Mesendoderm (in vitro differentiated cells): ENCODE measurements around the gene ONECUT1.

ENCODE experiments used
- DNase-seq: peaks from one replicate; pipeline ENCODE4 v3.0.0; 2013
- H2AK5ac ChIP-seq: 2 replicates; pipeline ENCODE4 v1.6.1; 2013; ENCODE audit warnings: low read length, inconsistent platforms
- H2BK120ac ChIP-seq: 2 replicates; pipeline ENCODE4 v1.6.1; 2013; ENCODE audit warnings: low read depth, mild to moderate bottlenecking, low read length, moderate library complexity, mixed read lengths
- H2BK15ac ChIP-seq: replicated peaks from 2 replicates; pipeline ENCODE4 v1.6.1; 2013; ENCODE audit warnings: low read depth, mild to moderate bottlenecking, moderate library complexity
- H2BK5ac ChIP-seq: 2 replicates; pipeline ENCODE4 v1.6.1; 2013; ENCODE audit warnings: low read length, inconsistent platforms
- H3K18ac ChIP-seq: 2 replicates; pipeline ENCODE4 v1.6.1; 2013; ENCODE audit warnings: mild to moderate bottlenecking, low read length, mixed read lengths
- H3K23ac ChIP-seq: one replicate; pipeline ENCODE4 v1.6.1; 2013; ENCODE audit warnings: low read length
- H3K27ac ChIP-seq: 2 replicates; pipeline ENCODE4 v1.5.1; 2013; ENCODE audit warnings: low read depth, mild to moderate bottlenecking, inconsistent platforms, low read length, moderate library complexity
- H3K27me3 ChIP-seq: 2 replicates; pipeline ENCODE4 v1.6.1; 2013; ENCODE audit warnings: low read length, control low read depth, mild to moderate bottlenecking, inconsistent platforms; ENCODE audit not compliant: insufficient read depth, poor library complexity
- H3K36me3 ChIP-seq: 2 replicates; pipeline ENCODE4 v1.6.1; 2013; ENCODE audit warnings: low read length, inconsistent platforms; ENCODE audit not compliant: control insufficient read depth, insufficient read depth
- H3K4ac ChIP-seq: one replicate; pipeline ENCODE4 v1.6.1; 2013; ENCODE audit warnings: low read depth, mild to moderate bottlenecking, low read length, moderate library complexity
- H3K4me1 ChIP-seq: 2 replicates; pipeline ENCODE4 v1.6.1; 2013; ENCODE audit warnings: low read depth, low read length, inconsistent platforms; ENCODE audit not compliant: control insufficient read depth
- H3K4me2 ChIP-seq: 2 replicates; pipeline ENCODE4 v1.6.1; 2013; ENCODE audit warnings: low read length
- H3K4me3 ChIP-seq: 2 replicates; pipeline ENCODE4 v1.5.1; 2013; ENCODE audit warnings: mild to moderate bottlenecking, low read length
- H3K56ac ChIP-seq: one replicate; pipeline ENCODE4 v1.6.1; 2013; ENCODE audit warnings: low read length
- H3K79me1 ChIP-seq: 2 replicates; pipeline ENCODE4 v1.6.1; 2013; ENCODE audit warnings: low read length, inconsistent platforms
- H3K79me2 ChIP-seq: 2 replicates; pipeline ENCODE4 v1.6.1; 2013; ENCODE audit warnings: mild to moderate bottlenecking, low read length; ENCODE audit not compliant: control insufficient read depth, insufficient read depth
- H3K9ac ChIP-seq: 2 replicates; pipeline ENCODE4 v1.6.1; 2013; ENCODE audit warnings: low read length, inconsistent platforms
- H4K5ac ChIP-seq: one replicate; pipeline ENCODE4 v1.6.1; 2013; ENCODE audit warnings: low read length
- H4K8ac ChIP-seq: one replicate; pipeline ENCODE4 v1.6.1; 2013; ENCODE audit warnings: low read depth, mild to moderate bottlenecking, control low read depth, low read length, moderate library complexity
- WGBS: extraction: QIAGEN DNeasy Blood & Tissue Kit; methylation state at CpG from one replicate; pipeline ENCODE4 v1.1.7; 2013; ENCODE audit warnings: low lambda C conversion rate, missing lambda C conversion rate; ENCODE audit not compliant: insufficient coverage; ENCODE audit errors: extremely low coverage; 5-methylcytosine and 5-hydroxymethylcytosine counted together

Gene ONECUT1

DNA sequence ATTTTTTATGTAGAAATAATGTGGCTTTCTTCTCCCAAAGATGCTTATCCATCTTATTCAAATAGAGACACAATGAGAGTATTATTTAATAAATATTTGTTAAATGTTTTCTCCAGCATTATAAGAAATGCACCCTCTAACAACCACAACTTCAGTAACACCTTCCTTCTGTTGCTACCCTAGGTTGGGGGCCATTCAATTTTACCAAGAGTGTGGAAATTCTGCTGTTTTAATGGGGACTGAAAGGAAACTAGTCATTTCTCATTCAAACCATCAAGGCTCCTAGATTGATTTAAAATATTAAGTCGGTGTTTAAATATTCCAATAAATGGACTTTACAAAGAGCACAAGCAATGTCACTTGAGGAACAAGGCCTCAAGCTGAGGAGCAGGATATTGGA is 7.6 kb downstream of the ONECUT1 start:
- no peak overlapping the region for H3K4me2 ChIP-seq
- no peak overlapping the region for H2BK5ac ChIP-seq
- H3K23ac ChIP-seq = no peak overlapping the region
- no peaks in the 10 kb centered on the region for H3K79me2 ChIP-seq
- H3K4me3 ChIP-seq = no peak overlapping the region
- no peak overlapping the region for H3K9ac ChIP-seq
- H2AK5ac ChIP-seq = no peak overlapping the region
- peaks cover 6% of the 10 kb centered on the region for H3K4me1 ChIP-seq
- no peaks in the 10 kb centered on the region for H3K36me3 ChIP-seq
- H3K79me1 ChIP-seq = no peaks in the 10 kb centered on the region
- no peak overlapping the region for H4K5ac ChIP-seq
- no peak overlapping the region for H4K8ac ChIP-seq
- no CpG with 5 or more reads among the region's 1 CpG for WGBS
- no peak overlapping the region for H3K18ac ChIP-seq
- peaks cover 32% of the 10 kb centered on the region for H3K27me3 ChIP-seq
- H3K56ac ChIP-seq = no peak overlapping the region
- H3K4ac ChIP-seq = no peak overlapping the region
- DNase-seq = no peak
- no peak overlapping the region for H2BK120ac ChIP-seq
- H2BK15ac ChIP-seq = no peak overlapping the region
- H3K27ac ChIP-seq = no peak overlapping the region

DNA sequence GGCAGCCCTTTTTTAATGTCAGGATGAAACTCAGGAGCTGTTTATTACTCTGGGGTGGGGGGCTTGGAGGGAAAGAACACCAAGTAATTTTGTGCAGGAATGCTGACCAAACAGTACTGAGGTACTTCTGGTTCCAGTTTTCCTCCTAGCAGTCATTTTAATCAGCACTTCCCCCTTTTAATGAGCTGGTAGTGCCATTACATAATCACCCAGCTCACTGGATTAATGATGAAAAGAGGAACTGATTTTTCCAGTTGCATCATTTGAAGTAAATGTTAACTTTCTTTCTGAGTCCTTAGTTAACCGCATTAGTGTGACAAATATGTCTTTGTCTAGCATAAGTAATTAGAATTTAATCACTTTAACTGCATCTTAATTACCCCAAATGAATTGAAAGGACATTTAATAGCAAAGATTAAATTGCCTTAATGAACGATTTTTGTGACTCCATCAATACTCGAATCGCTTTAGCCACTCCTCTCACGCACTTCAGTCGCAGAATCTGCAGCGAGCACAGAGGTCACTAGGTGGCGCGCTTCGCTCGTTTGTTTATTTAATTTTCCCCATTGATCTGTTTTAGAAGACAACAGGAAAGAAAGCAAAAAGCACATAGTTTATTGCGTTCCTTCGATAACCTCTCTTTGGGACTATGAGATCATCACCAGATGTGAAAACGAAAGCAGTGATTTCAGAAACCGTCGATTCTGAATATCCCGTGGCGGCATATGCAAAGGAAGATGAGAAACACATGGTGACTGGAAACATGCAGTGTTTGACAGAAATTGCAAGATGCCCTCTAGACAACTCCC is 9.8 kb downstream of the ONECUT1 start:
- no peak overlapping the region for H3K23ac ChIP-seq
- H3K9ac ChIP-seq = no peak overlapping the region
- no peak overlapping the region for H2BK15ac ChIP-seq
- no peak overlapping the region for H2BK5ac ChIP-seq
- no peak overlapping the region for H3K4me3 ChIP-seq
- H3K4me1 ChIP-seq = peaks cover 2% of the 10 kb centered on the region
- no CpG with 5 or more reads among the region's 18 CpGs for WGBS
- H4K5ac ChIP-seq = no peak overlapping the region
- peaks cover 15% of the 10 kb centered on the region for H3K27me3 ChIP-seq
- H2BK120ac ChIP-seq = no peak overlapping the region
- no peak overlapping the region for H4K8ac ChIP-seq
- no peak overlapping the region for H3K56ac ChIP-seq
- no peaks in the 10 kb centered on the region for H3K79me2 ChIP-seq
- H3K18ac ChIP-seq = peak overlapping the region; percentile 45
- peak; percentile 53 for DNase-seq
- no peak overlapping the region for H3K4ac ChIP-seq
- H3K27ac ChIP-seq = no peak overlapping the region
- H3K4me2 ChIP-seq = no peak overlapping the region
- H3K36me3 ChIP-seq = no peaks in the 10 kb centered on the region
- no peak overlapping the region for H2AK5ac ChIP-seq
- H3K79me1 ChIP-seq = no peaks in the 10 kb centered on the region

DNA sequence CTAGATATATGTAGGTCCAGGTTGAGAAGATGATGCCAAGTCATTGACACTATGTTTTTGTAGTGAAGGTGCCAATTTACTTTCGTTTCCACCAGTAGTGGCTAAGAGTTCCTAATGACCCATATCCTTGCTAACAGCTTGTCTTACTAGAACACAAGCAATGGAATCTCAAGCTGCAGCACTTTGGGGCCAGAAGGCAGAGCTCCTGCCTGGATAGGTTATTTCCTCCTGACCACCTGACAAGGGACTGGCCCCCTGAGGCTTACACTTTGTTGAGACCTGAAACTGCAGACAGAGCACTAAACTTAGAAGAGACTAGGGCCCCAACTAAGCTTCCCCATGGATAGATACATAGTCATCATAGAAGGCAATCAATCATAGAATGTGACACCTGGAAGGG is 11.7 kb downstream of the ONECUT1 start:
- H3K4me1 ChIP-seq = no peaks in the 10 kb centered on the region
- H3K56ac ChIP-seq = no peak overlapping the region
- H3K18ac ChIP-seq = no peak overlapping the region
- H3K36me3 ChIP-seq = no peaks in the 10 kb centered on the region
- H2AK5ac ChIP-seq = no peak overlapping the region
- no peak overlapping the region for H3K4ac ChIP-seq
- peaks cover 2% of the 10 kb centered on the region for H3K27me3 ChIP-seq
- H3K23ac ChIP-seq = no peak overlapping the region
- peak; percentile 64 for DNase-seq
- no peak overlapping the region for H3K4me3 ChIP-seq
- H2BK15ac ChIP-seq = no peak overlapping the region
- no peak overlapping the region for H3K4me2 ChIP-seq
- H3K27ac ChIP-seq = no peak overlapping the region
- no peak overlapping the region for H3K9ac ChIP-seq
- H2BK5ac ChIP-seq = no peak overlapping the region
- no peak overlapping the region for H4K8ac ChIP-seq
- no peak overlapping the region for H4K5ac ChIP-seq
- no peaks in the 10 kb centered on the region for H3K79me2 ChIP-seq
- no CpG with 5 or more reads among the region's 1 CpG for WGBS
- H2BK120ac ChIP-seq = no peak overlapping the region
- H3K79me1 ChIP-seq = no peaks in the 10 kb centered on the region

DNA sequence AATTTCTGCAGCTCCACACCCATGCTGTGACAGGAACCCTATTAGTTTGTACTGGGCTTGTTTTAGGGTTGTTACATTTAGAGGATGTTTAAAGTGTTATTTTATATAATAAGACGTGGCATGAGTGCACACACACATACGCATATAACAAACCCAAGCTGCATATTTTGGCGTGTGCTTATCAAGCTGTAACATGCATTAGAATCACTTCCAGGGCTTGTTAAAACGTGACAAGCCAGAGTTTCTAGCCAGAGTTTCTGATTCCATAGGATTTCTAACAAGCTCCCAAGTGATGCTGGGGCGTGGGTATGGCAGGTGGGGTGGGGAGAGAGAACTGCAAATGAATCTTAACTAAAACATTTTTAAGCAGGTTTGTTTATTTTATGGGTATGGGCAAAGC is 17.4 kb downstream of the ONECUT1 start:
- Histone ChIP-seq H3K4ac (no peak overlapping the region), H3K9ac (no peak overlapping the region), H3K23ac (no peak overlapping the region), H3K27me3 (no peaks in the 10 kb centered on the region), H4K8ac (no peak overlapping the region), H3K27ac (no peak overlapping the region), H3K4me1 (no peaks in the 10 kb centered on the region), H2BK15ac (no peak overlapping the region), H4K5ac (no peak overlapping the region), H3K79me2 (no peaks in the 10 kb centered on the region), H3K56ac (no peak overlapping the region), H3K36me3 (no peaks in the 10 kb centered on the region), H2BK120ac (no peak overlapping the region), H3K18ac (no peak overlapping the region), H3K79me1 (no peaks in the 10 kb centered on the region), H2BK5ac (no peak overlapping the region), H3K4me3 (no peak overlapping the region), H2AK5ac (no peak overlapping the region), H3K4me2 (no peak overlapping the region)
- WGBS = no CpG with 5 or more reads among the region's 5 CpGs
- DNase-seq = no peak

DNA sequence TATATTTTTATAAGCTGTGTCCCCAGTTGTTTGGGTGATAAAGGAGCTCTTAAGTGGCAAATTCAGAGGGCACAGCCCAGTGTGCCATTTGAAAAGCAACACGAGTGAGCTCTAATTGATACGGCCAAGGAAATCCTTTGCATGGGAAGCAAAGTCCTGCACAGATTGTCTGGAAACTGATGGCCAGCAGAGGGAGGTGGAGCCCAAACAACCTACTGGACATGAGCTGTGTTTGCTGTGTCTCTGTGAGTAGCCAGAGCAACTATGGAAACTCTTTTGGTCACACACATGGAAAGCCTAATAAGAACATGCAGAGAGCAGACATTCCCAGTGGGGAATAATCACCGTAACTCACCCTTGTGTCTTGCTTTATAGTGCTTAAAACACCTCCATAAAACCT is 24.4 kb downstream of the ONECUT1 start:
- no peaks in the 10 kb centered on the region for H3K27me3 ChIP-seq

DNA sequence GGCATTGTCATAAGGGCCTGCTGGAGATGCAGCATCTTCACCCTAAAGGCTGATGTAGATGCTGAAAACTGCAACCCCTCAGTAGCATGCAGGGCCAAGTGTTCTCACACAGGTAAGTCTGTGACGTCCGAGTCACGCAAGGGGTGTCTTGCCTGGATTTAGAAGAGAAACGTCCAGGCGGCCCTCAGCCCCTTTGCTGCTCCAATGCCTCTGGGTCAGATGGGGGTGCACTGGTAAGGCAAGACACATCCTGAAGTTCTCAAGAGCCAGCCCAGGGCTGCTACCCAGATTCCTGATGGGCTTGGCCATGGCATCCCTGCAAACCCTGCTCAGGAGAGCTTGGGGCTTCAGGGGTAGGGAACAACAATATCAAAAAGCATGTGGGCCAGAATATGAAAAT is 25.4 kb downstream of the ONECUT1 start:
- Histone ChIP-seq H3K36me3 (no peaks in the 10 kb centered on the region), H4K8ac (no peak overlapping the region), H3K79me1 (no peaks in the 10 kb centered on the region), H2BK5ac (no peak overlapping the region), H3K23ac (peak overlapping the region; percentile 45), H3K4me2 (no peak overlapping the region), H4K5ac (no peak overlapping the region), H2AK5ac (no peak overlapping the region), H3K4me3 (no peak overlapping the region), H3K27me3 (no peaks in the 10 kb centered on the region), H3K79me2 (no peaks in the 10 kb centered on the region), H3K4me1 (no peaks in the 10 kb centered on the region), H3K27ac (no peak overlapping the region), H2BK15ac (no peak overlapping the region), H3K18ac (no peak overlapping the region), H3K9ac (no peak overlapping the region), H3K4ac (no peak overlapping the region), H2BK120ac (no peak overlapping the region), H3K56ac (no peak overlapping the region)
- no peak for DNase-seq
- no CpG with 5 or more reads among the region's 5 CpGs for WGBS

More for the DNA sequence above, 24.4 kb downstream of the ONECUT1 start:
- no peak overlapping the region for H3K4ac ChIP-seq
- no peak overlapping the region for H2BK120ac ChIP-seq
- H3K4me1 ChIP-seq = no peaks in the 10 kb centered on the region
- H3K56ac ChIP-seq = no peak overlapping the region
- H2BK15ac ChIP-seq = no peak overlapping the region
- H4K8ac ChIP-seq = no peak overlapping the region
- WGBS = no CpG with 5 or more reads among the region's 3 CpGs
- no peaks in the 10 kb centered on the region for H3K36me3 ChIP-seq
- no peak overlapping the region for H3K27ac ChIP-seq
- H3K4me2 ChIP-seq = no peak overlapping the region
- H3K79me2 ChIP-seq = no peaks in the 10 kb centered on the region
- no peak overlapping the region for H3K23ac ChIP-seq
- H3K79me1 ChIP-seq = no peaks in the 10 kb centered on the region
- H2AK5ac ChIP-seq = no peak overlapping the region
- no peak overlapping the region for H4K5ac ChIP-seq
- H2BK5ac ChIP-seq = no peak overlapping the region
- no peak overlapping the region for H3K9ac ChIP-seq
- DNase-seq = peak; percentile 25
- no peak overlapping the region for H3K18ac ChIP-seq
- no peak overlapping the region for H3K4me3 ChIP-seq
